HG02588 (cell line): ENCODE data around the gene CD2BP2.
A peak's percentile ranks its signal among the peaks of the same experiment; 100 is the strongest.

ENCODE experiments used
- ATAC-seq: cut with Tn5 transposase; IDR thresholded peaks from one replicate; pipeline ENCODE4 v1.9.1; 2021; ENCODE audit warnings: mild to moderate bottlenecking, moderate library complexity; ENCODE audit not compliant: unreplicated experiment

The CD2BP2 gene

DNA sequence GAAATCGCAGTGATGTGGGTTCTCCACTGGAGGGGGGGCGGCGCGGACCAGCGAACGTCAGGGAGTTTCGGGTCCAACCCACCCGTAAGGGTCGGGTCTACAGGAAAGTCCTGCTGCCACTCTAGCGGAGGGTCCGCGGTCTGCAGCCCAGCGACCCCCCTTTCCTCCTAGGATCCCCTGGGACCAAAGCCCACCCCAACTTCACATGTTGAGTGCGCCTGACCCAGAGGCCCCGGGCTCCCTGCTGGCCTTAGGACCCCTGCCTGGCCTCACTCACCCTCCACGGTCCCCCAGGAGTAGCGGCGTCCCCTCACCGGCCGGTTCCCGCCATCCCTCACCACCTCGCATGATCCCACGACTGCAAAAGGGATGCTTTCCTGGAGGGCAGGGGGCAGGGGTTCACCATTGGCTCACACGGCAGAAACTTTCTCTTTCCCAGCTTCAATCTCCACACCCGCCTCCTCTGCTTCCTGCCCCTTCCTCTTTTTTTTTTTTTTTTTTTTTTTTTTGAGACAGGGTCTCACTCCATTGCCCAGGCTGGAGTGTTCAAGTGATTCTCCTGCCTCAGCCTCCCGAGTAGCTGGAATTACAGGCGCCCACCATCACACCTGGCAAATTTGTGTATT is 24.2 kb upstream of the CD2BP2 start:
- no peak for ATAC-seq

DNA sequence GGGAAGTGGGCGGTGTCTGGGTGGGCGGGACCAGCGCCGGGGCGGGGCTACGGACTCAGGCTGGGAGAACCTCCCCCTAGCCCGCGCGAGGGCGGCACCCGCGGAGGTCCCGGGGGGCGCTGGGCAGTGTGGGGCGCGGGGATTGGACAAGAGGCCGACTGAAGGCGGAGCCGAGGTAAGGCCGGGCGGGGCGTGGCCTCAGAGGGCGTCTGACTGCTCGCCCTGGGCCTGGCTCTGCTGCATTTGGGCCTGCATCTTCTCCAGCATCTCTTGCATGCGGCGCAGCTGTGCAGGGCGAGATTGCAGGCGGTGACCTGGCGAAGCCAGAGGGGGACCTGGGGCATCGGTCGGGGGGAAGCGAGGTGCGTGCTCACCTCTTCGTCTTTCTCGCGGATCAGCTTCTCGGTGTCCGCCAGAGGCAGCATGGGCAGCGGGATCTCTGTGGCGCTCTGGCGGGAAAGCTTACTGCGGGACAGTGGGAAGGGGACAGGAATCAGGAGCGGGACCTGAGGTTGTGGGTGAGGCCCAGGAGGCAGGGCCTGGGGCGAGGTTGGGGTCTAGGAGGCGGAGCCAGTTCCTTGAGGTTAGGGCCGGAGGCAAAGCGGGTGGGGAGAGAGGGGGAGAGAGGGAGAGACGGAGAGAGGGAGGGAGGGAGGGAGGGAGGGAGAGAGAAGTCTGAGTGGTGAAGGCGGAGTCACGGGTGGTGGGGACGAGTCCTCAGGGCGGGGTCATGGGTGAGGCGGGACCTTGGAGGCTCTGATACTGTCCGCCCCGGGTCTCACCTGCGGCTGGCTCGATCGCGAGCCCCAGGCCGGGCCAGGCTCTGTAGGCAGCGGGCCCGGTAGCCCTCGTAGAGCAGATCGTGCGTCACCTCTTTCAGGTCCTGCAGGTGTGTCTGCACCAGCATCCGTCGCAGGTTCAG is 23.4 kb upstream of the CD2BP2 start:
- peak; percentile 75 for ATAC-seq

DNA sequence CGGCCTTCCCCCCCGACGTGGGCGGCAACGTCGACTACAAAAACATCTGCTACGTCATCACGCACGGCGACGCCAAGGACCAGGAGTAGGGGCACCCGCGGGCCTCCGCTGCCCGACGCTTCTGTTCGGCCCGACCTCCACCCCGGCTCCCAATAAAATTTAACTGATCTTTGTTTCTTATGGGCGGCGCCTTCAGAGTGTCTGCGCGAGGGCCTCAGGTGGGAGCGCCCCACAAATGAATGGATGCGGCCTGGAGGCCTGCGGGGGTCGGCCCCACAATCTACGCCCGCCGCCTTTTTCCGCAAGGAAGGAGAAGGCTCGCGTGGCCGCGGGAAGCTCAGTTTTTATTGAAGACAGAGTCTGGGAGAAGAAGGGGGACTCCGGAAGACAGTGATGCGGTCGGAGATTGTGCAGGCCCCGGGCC is 22.7 kb upstream of the CD2BP2 start:
- ATAC-seq: peak; percentile 40

DNA sequence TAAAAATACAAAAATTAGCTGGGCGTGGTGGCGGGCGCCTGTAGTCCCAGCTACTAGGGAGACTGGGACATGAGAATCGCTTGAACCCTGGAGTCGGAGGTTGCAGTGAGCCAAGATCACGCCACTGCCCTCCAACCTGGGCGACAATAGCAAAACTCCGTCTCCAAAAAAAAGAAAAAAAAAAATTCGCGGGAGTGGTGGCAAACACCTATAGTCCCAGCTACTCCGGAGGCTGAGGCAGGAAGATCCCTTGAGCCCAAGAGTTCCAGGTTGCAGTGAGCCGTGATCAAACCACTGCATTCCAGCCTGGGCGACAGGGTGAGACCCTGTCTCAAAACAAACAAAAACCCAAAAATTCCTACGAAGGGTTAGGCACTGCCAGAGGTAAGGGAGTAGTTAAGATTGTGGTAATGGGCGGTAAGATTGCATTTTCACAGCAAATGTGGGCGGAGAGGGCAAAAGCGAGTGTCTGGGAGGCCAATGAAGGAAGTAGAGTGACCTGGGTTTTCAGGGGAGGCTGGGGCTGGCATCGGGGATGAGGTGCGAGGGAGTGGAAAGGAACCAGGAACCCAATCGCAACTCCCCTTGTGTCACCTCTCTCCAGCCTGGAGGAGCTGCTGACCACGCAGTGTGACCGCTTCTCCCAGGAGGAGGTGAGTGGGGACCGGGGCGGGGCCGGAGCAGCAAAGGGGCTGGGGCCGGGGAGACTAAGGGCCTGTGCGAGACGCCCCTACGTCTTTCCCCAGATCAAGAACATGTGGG is 22.1 kb upstream of the CD2BP2 start:
- no peak for ATAC-seq

DNA sequence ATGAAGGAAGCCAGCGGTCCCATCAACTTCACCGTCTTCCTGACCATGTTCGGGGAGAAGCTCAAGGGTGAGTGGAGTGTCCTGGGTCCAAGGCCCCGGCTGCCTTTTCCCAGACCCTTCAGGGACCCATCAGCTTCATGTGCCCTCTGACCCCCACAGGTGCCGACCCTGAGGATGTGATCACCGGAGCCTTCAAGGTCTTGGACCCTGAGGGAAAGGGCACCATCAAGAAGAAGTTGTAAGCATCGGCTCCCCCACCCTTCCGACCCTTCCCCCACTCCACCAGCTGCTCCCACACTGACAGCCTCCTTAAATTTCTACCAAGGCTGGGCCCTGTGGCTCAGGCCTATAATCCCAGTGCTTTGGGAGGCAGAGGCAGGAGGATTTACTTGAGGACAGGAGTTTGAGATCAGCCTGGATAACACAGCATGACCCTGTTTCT is 21.4 kb upstream of the CD2BP2 start:
- ATAC-seq: no peak

DNA sequence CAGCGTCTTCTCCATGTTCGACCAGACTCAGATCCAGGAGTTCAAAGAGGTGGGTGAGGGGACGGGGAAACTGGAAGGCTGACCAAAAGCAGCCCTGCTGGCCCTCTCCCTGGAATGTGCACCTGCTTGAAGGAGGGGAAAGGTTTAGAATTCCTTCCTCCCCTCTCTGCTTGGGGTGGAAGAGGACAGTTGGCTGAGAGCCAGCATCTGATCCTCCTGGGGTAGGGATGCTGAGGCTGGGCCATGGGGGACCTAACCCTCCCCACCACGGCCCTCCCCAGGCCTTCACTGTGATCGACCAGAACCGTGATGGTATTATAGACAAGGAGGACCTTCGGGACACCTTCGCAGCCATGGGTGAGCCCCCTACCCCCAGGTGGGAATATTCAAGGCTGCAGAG is 20.8 kb upstream of the CD2BP2 start:
- ATAC-seq: no peak

DNA sequence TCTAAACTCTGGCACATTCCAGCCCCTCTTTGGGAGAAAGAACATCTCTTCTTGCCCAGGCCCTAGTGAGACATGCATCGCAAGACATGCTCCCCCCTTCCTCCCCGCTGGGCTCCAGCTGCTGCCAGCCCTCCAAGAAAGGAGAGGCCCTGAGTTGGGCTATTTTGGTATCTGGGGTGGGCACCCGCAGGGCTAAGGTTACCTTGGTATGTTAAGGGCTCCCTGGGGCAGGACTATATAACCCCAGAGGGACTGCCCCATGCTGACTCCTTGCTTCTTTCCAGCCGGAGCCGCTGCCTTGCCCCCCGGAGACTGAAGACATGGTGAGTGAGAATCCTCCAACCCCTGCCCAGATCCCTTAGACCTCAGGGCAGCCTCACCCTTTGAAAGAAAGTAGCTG is 19.4 kb upstream of the CD2BP2 start, which contains the start of gene MYL11:
Gene MYL11 (plus strand): TSS at position 265 of the 400 bp plus-strand sequence. CDS start 56 bp downstream, at position 321.
- ATAC-seq: no peak

DNA sequence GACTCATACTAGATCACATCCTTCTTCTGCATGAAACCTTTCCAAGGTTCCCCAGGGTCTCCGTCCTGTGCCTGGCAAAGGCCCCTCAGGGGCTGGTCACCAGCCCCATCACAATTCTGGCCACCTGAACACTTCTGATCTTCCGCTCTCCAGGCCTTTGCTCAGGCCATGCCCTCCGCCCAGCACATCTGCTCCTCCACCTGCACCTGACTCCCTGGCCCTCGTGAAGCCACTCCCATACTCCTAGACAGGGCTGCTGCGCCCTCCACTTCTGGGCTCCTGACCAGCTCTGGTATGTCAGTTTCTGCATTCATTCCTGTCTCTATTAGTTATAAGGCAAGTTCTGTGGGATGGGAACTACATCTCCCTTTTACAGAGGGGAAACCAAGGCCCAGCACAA is 17.6 kb upstream of the CD2BP2 start:
- ATAC-seq: no peak

DNA sequence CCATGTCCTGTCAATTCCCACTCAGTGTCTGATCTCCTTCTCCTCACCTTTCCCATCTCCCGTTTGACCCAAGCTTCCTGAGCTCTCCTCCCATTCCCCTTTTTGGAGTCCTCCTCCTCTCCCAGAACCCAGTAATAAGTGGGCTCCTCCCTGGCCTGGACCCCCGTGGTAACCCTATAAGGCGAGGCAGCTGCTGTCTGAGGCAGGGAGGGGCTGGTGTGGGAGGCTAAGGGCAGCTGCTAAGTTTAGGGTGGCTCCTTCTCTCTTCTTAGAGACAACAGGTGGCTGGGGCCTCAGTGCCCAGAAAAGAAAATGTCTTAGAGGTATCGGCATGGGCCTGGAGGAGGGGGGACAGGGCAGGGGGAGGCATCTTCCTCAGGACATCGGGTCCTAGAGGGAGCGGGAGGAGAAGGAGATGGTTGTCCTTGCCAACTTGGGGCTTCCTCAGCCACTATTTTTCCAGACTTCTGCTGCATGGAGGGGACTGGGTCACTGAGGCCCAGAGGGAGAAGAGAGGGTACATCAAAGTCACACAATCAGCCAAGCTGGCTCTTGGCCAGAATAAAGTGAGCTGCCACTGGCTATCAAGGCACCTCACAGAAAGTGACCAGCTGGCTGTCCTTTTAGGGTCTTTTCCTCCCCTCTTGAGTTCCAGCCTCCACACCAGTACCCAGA is 17.1 kb upstream of the CD2BP2 start:
- no peak for ATAC-seq

DNA sequence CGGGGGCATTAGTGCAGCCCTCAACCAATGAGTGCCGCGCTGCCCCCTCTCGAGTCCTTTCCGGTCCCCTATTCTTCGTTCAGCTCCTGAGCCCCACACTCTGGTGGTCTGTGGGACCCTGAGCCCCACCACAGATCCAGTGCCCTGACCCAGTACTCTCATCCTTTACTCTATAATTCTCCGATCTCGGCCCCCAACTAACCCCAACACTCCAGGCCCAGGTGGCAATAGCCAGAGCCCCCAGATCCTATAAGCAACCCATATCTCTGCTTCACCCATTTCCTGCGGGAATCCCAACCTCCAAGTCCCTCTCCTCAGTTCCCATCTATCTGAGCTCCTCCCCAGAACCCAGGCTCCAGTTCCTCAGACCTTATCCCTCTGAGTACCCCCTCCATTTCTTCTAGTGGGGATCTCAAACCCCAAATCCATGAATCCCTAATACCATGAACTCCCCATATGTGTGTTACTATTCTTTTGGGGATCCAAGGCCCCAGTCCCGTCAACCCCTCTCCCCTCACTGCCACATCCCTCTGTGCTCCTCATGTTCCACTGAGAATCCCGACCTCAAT is 16.2 kb upstream of the CD2BP2 start:
- no peak for ATAC-seq

DNA sequence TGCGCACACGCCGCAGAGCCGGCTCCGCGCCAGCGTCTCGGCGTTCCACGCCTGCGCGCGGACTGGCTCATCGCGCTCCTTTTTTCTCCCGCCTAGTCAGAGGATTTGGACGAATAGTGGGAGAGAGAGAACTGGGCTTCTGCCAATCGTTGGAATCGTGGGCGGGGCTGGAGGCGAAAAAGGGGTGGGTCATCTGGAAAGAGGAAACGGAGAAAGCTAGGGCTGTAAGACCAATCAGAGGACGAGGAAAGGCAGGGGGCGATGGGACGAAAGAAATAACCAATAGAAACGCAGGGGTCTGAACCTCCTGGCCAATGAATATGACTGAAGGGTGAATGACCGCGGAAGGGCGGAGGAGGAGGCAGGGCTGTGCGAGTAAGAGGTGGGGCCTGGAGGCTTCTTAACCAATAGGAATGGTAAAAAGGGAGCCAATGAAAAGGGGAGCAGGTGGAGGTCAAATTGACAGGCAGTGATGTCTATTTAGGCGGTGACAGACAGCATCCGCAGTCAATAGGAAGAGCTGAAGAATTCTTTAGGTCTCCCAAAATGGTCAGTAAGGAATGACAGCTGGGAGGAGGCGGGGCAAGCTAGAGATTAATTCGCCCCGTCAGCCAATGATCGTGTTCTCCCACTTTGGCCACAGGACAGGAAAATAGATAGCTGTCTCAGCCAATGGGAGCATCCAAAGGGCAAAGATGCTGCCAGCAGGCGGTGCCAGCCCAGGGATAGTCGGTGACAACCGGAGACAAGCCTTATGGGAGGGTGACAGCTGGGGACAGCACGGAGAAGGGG is 15.5 kb upstream of the CD2BP2 start, which contains the start of gene TBC1D10B:
Gene TBC1D10B (minus strand): TSS at position 39 of the 792 bp plus-strand sequence. CDS start 311 bp downstream, outside the sequence.
- ATAC-seq: peak; percentile 67

DNA sequence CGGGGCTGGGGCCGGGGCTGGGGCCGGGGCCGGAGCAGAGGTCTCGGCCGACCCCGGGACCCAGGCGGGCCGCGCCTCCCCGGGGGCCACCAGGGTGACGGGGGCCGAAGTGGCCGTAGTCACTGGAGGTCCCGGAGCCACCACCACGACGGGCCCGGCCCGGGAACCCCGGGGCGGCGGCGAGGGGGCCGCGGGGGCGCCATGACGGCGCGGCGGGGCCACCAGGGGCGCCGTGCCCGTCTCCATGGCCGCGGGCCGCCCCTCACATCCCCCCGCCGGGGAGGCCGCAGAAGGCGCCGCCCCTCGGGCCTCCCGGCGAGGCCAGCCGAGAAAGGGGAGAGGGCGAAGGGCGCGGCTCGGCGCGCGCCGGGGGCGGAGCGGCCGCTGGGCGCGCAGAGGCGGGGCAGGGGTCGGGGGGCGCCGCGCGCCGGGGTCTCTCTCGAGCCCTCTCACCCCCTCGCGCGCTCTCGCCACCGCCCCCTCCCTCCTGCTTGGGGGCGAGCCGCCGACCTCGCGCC is 14.9 kb upstream of the CD2BP2 start:
- peak; percentile 8 for ATAC-seq

DNA sequence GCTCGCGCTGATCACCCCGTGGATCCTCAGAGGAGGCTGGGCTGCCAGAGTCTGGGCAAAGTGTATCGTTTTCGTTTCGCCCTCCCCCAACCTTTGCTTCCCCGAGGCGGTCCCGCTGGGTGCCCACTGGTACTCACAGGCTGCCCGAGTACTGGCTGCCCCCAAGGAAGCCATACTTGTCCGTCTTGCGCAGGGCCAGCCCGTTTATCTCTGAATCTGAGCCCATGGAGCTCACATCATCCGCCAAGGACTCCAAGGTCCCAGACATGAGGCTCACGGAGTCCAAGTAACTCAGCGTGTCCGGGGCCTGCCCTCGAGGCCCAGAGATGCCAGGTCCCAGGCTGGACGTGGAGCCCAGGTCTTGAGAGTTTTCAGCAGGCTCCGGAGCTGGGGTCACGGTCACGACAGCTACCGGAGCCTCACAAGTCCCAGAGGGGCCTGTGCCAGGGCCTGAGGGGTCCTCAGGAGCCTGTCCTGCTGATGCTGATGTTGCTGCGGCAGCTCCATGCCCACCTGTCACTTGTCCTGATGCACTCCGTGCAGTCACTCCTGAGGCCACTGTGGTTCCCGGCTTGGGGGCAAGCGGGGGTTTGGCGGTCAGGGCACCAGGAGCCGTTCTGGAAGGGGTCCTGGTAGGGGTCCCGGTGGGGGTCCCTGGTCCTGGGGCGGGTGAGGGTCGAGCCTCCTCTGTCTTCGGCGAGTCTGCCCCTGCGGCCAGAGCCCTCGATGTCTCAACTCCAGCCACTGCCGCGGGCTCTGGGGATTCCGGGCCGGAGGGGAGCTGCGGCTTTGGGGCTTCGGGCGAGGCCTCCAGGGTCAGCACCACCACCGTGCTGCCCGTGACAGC is 14.2 kb upstream of the CD2BP2 start:
- ATAC-seq: no peak

DNA sequence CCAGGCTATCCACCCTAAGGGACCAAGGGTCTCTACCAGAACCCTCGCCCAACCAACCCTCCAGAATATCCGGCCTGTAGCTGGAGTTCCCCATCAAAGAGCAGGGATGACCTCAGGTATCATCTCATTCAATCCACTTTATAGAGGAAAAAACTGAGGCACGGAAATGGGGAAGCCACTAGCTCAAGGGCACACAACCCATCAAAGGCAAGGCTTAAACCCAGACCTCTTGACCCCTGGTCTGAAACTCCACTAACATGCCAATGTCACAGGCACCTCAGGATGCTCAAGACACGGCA is 13.6 kb upstream of the CD2BP2 start:
- no peak for ATAC-seq

DNA sequence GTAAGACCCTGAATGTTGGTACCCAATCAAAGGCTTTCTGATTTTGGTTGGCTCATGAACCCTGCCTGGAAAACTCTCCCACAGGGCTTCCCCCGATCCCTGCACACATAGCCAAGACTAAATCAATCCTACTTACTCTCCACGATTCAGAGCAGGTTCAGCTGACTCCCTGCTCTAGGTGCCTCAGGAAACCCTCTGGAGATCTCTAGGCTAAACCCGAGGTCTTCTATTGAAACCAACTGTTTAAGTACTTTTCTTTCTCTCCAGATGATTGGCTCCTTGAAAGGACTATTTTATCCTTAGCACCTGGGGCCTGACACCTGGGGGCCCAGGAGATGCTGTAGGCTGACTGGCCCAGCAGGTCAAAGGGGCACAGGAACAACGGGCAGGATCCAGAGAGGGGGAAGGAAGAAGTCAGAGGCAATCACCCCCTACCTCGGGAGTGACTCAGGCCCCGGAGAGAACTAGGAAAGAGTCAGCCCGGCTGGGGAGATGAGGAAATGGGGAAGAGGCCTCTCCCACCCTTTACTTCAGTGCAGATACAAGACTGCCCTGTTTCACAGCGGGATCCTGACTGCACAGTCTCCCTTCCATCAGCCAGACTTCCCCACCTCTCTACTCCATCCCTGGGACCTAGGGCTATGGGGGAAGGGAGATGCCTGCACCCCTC is 13.1 kb upstream of the CD2BP2 start:
- no peak for ATAC-seq

DNA sequence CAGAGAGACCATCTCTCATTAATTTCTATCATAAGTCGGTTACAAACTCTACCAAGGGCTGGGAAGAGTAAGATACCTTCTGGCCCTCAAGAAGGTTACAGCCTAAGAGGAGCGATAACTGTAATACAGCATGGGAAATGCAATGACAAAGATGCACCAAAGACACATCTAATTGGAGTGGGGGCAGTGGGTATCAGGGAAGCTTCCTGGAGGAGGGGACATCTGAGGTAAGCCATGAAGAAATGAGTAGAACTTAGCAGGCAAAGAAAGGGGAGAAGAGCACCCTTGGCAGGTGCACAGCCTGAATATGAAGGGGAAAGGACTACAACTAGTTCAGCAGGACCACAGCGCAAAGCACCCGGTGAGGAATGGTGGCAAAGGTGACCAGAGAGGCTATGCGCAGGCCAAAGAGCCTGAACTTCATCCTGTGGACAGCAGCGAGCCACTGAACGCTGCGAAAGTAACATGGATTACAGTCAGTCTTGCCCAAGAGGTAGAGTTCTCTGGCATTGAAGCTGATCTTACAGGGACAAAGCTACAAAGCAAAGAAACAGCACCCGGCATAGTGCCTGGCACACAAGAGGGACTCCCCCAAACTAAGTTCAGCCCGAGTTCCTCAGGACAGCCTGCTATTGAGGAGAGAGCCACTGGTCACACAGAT is 12.4 kb upstream of the CD2BP2 start:
- ATAC-seq: no peak

DNA sequence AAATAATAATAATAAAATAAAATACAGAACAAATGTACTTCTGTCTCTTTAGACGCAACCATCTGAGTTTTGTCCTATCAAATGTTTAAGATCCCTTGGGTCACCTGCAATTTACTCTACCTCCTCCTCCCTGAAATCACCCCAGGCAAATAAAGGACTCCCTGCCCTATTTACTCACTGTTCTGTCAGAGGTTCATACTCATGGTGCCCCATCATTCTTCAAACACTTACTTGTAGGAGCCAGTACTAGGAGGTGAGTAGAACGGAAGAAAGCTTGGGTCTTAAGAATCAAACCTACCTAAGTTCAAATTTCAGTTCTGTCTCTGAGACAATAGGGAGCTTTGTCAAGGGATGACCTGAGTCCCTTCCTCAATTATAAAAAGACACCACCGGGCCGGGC is 11.4 kb upstream of the CD2BP2 start:
- ATAC-seq: no peak

DNA sequence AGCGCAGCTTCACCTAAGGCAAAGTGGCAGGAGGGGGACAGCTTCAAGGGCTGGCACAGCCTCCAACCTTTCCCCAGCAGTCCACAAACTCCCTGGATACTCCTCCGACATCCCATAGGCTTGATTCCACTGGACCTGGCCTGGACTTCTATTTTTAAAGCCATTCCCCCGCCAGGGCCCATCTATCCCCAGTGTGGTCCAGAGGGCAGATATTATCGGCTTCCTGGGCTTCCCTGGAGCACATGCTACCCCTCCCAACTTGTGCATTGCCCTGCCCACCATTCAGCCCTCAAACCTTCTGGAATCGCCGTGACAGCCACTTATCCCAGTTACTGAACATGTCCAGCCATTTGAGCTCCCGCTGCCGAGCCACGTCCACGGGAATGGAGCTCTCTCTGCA is 10.1 kb upstream of the CD2BP2 start:
- no peak for ATAC-seq
